ENCODE data around the gene CDC34. TPM values are rescaled to one million over a fixed set of nuclear protein-coding genes. Genes with fewer than 3 reads are reported as not detected.

CDC34 gene
- total RNA-seq, 1 donor from 2014 or later: 124 TPM

GRCh38 chr19:513368-514165, 18.0 kb upstream of the CDC34 start:
- Histone ChIP-seq H3K9me3 (no peaks in the 10 kb centered on the region), H3K4me1 (peaks cover 0 to under 1% of the 10 kb centered on the region in 2 donors), H3K27me3 (no peaks in the 10 kb centered on the region), H3K36me3 (peaks cover 4 to 6% of the 10 kb centered on the region in 2 donors), H3K4me3 (no peak overlapping the region), H3K27ac (no peak overlapping the region)
- intact Hi-C loops (cut with DNase I): no loop called here
- TF ChIP-seq CTCF (IDR thresholded peaks at IDR 0.05): no peak
- no peak for DNase-seq (ENCODE audit: low spot score in 2 of 2)

- no peaks in the 10 kb centered on the region for H3K27me3 ChIP-seq
- no peak overlapping the region for H3K27ac ChIP-seq
- DNase-seq (ENCODE audit: low spot score in 2 of 2): no peak
- H3K9me3 ChIP-seq: no peaks in the 10 kb centered on the region
- no peak overlapping the region for H3K4me3 ChIP-seq
- H3K4me1 ChIP-seq: no peaks in the 10 kb centered on the region
- peaks cover 6% of the 10 kb centered on the region in 2 donors for H3K36me3 ChIP-seq
- intact Hi-C loops (cut with DNase I): no loop called here
- TF ChIP-seq CTCF (IDR thresholded peaks at IDR 0.05): no peak
Observed at GRCh38 chr19:514166-514663, 17.3 kb upstream of the CDC34 start.

GRCh38 chr19:517721-518597, 13.6 kb upstream of the CDC34 start:
- Histone ChIP-seq H3K4me3 (no peak overlapping the region), H3K27me3 (no peaks in the 10 kb centered on the region), H3K9me3 (no peaks in the 10 kb centered on the region), H3K4me1 (no peaks in the 10 kb centered on the region), H3K27ac (no peak overlapping the region), H3K36me3 (peaks cover 10 to 16% of the 10 kb centered on the region in 2 donors)
- no peak for TF ChIP-seq CTCF (IDR thresholded peaks at IDR 0.05)
- intact Hi-C loops (cut with DNase I): no loop called here
- no peak for DNase-seq (ENCODE audit: low spot score in 2 of 2)

GRCh38 chr19:518598-519231, 12.8 kb upstream of the CDC34 start:
- no peak overlapping the region for H3K4me3 ChIP-seq
- no peak for DNase-seq (ENCODE audit: low spot score in 2 of 2)
- H3K27ac ChIP-seq: no peak overlapping the region
- TF ChIP-seq CTCF (IDR thresholded peaks at IDR 0.05): no peak
- H3K9me3 ChIP-seq: no peaks in the 10 kb centered on the region
- H3K4me1 ChIP-seq: no peaks in the 10 kb centered on the region
- H3K36me3 ChIP-seq: peaks cover 10 to 16% of the 10 kb centered on the region in 2 donors
- intact Hi-C loops (cut with DNase I): no loop called here
- no peaks in the 10 kb centered on the region for H3K27me3 ChIP-seq

GRCh38 chr19:519449-519865, 12.1 kb upstream of the CDC34 start:
- intact Hi-C loops (cut with DNase I): no loop called here

More at GRCh38 chr19:519449-519865, 12.1 kb upstream of the CDC34 start:
- no peak for TF ChIP-seq CTCF (IDR thresholded peaks at IDR 0.05)
- Histone ChIP-seq H3K4me1 (peaks cover 0 to 2% of the 10 kb centered on the region in 2 donors), H3K4me3 (no peak overlapping the region), H3K27ac (no peak overlapping the region), H3K36me3 (peaks cover 10 to 16% of the 10 kb centered on the region in 2 donors), H3K9me3 (no peaks in the 10 kb centered on the region), H3K27me3 (no peaks in the 10 kb centered on the region)
- no peak for DNase-seq (ENCODE audit: low spot score in 2 of 2)

Data from ascending aorta (tissue), 2 donors.